B cell (primary cell): ENCODE data around the gene SWT1.

Source experiments
- CTCF ChIP-seq: fragments of 200-600 bp; IDR thresholded peaks from one replicate; pipeline ENCODE4 v1.8.0; 2022; ENCODE audit warnings: antibody characterized with exemption, mild to moderate bottlenecking
- EZH2 ChIP-seq: IDR thresholded peaks from 2 replicates; pipeline ENCODE4 v1.6.1; 2012; ENCODE audit warnings: borderline replicate concordance, low read depth, mild to moderate bottlenecking, moderate library complexity, low read length; ENCODE audit not compliant: insufficient read depth, poor library complexity, severe bottlenecking

DNA sequence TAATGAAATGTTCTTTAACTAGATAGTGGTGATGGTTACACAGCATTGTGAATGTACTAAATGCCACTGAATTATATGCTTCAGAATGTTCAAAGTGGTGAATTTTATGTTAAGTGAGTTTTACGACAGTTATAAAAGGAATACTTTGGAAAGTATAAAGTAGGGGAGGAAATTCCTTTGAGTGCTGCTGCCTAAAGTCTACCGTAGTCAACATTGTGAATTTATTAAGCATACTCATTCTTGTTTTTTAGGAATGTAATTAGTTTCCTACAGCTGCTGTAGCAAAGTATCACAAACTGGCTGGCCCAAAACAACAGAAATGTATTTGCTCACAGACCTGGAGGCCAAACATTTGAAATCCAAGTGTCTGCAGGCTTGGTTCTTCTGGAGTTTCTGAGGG lies 73.0 kb downstream of the SWT1 start:
- no peak for TF ChIP-seq CTCF
- TF ChIP-seq EZH2: no peak
